ENCODE results near the gene SMYD3.

- TF ChIP-seq EZH2 (IDR thresholded peaks at IDR 0.05; ENCODE audit: low read depth): no peak
- no peak for TF ChIP-seq CTCF (conservative IDR thresholded peaks at IDR 0.05)
These were observed 744.6 kb downstream of the SMYD3 start for GRCh38 chr1:245762396-245762910.
